Activated naive CD8-positive, alpha-beta T cell (primary cell): Measurements from ENCODE around the gene SLC35A1.
A peak's percentile ranks its signal among the peaks of the same experiment; 100 is the strongest.
"Not testable (repeated sequence)": the region's sequence is repeated elsewhere in the genome, so short reads cannot be mapped to it uniquely, and the experiment has no call there.

Source experiments
- H3K27ac Mint-ChIP-seq: one replicate; pipeline ENCODE4 v1.8.0; 2021; ENCODE audit warnings: mixed read lengths
- H3K27me3 Mint-ChIP-seq: one replicate; pipeline ENCODE4 v1.8.0; 2021; ENCODE audit warnings: mixed read lengths
- H3K36me3 Mint-ChIP-seq: one replicate; pipeline ENCODE4 v1.8.0; 2021; ENCODE audit warnings: mixed read lengths
- H3K4me1 Mint-ChIP-seq: one replicate; pipeline ENCODE4 v1.8.0; 2021; ENCODE audit warnings: low read depth, mixed read lengths
- H3K4me3 Mint-ChIP-seq: one replicate; pipeline ENCODE4 v1.8.0; 2021; ENCODE audit warnings: mild to moderate bottlenecking, mixed read lengths
- H3K9me3 Mint-ChIP-seq: one replicate; pipeline ENCODE4 v1.8.0; 2021; ENCODE audit warnings: low read depth, mixed read lengths

SLC35A1 gene

GRCh38 chr6:87472525-87473418 lies at the start of gene SLC35A1:
Gene SLC35A1, plus strand, starts transcription at chr6:87472974. Its CDS starts 30 bp downstream, at chr6:87473004.
- Mint-ChIP-seq H3K36me3 (peaks cover 4% of the 10 kb centered on the region), H3K9me3 (no peaks in the 10 kb centered on the region), H3K27me3 (peaks cover 7% of the 10 kb centered on the region)

GRCh38 chr6:87426789-87427188 lies 46.0 kb upstream of the SLC35A1 start:
- Mint-ChIP-seq H3K4me3 (no peak overlapping the region), H3K27ac (no peak overlapping the region), H3K36me3 (no peaks in the 10 kb centered on the region), H3K9me3 (no peaks in the 10 kb centered on the region), H3K4me1 (no peaks in the 10 kb centered on the region), H3K27me3 (peaks cover 1% of the 10 kb centered on the region)

More at GRCh38 chr6:87472525-87473418, at the start of gene SLC35A1:
- Mint-ChIP-seq H3K27ac (peak within 1 kb of the TSS; percentile 98), H3K4me3 (peak within 1 kb of the TSS; percentile 99), H3K4me1 (peaks cover 18% of the 10 kb centered on the region)

GRCh38 chr6:87430499-87430898 lies 42.3 kb upstream of the SLC35A1 start:
- Mint-ChIP-seq H3K27ac (no peak overlapping the region), H3K36me3 (no peaks in the 10 kb centered on the region), H3K4me3 (no peak overlapping the region), H3K9me3 (no peaks in the 10 kb centered on the region), H3K4me1 (no peaks in the 10 kb centered on the region), H3K27me3 (peaks cover 5% of the 10 kb centered on the region)

DNA sequence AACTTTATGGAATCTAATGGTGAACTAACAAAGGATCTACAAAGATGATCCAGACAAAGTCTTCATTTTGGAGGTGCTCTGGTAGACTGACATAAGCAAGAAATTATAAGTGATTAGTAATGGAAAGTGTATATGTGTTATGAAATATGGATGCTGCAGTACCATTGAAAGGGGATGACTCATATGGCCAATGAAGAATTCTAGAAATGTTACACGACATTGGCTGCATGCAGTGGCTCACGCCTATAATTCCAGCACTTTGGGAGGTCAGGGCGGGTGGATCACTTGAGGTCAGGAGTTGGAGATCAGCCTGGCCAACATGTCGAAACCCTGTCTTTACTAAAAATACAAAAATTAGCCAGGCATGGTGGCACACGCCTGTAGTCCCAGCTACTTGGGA lies 41.5 kb upstream of the SLC35A1 start:
- no peaks in the 10 kb centered on the region for H3K36me3 Mint-ChIP-seq
- H3K27ac Mint-ChIP-seq: no peak overlapping the region
- no peaks in the 10 kb centered on the region for H3K4me1 Mint-ChIP-seq
- H3K27me3 Mint-ChIP-seq: peaks cover 5% of the 10 kb centered on the region
- H3K4me3 Mint-ChIP-seq: no peak overlapping the region
- H3K9me3 Mint-ChIP-seq: no peaks in the 10 kb centered on the region

GRCh38 chr6:87436435-87436834 lies 36.3 kb upstream of the SLC35A1 start:
- Mint-ChIP-seq H3K36me3 (no peaks in the 10 kb centered on the region), H3K4me3 (no peak overlapping the region), H3K27me3 (peaks cover 6% of the 10 kb centered on the region), H3K4me1 (no peaks in the 10 kb centered on the region), H3K27ac (no peak overlapping the region), H3K9me3 (no peaks in the 10 kb centered on the region)

DNA sequence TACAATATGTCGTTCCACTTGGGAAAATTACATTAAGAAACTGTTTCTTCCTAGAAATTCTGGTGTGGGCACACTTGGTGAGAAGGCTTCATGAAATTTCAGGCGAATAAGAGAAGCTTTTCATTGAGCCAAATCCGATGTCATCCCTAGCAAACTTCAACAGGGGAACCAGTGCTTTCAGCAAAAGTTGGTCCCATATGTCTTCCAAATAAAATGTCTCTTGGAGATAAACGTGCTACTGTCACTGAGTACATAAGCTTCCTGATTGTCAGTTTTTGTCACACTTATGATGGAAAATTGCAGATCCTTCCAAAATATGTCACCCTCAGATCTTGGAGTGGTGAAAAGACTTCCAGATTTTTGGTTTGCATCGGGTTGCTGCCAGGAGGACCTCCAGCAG lies 31.1 kb upstream of the SLC35A1 start:
- H3K27ac Mint-ChIP-seq: no peak overlapping the region
- peaks cover 4% of the 10 kb centered on the region for H3K9me3 Mint-ChIP-seq
- peaks cover 20% of the 10 kb centered on the region for H3K27me3 Mint-ChIP-seq
- H3K36me3 Mint-ChIP-seq: peaks cover 3% of the 10 kb centered on the region
- H3K4me1 Mint-ChIP-seq: no peaks in the 10 kb centered on the region
- no peak overlapping the region for H3K4me3 Mint-ChIP-seq

DNA sequence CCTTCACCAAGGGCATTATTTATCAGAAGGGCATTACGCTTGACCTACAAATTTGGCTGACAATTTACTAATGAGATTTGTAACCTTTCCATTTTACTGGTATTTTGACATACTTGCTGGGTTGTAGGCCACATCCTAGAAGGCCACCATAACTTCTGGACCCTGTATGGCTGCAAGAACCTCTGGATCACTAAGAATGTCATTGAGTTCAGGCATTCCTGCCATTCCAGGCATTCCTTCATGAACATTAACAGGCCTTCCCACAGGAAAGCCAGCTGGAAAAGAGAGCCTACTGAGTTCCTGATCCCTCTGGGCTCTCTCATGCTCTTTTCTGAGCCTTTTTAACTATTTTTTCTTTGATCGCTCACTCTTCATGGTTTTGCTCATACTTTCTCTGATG lies 28.4 kb upstream of the SLC35A1 start:
- Mint-ChIP-seq H3K27me3 (peaks cover 31% of the 10 kb centered on the region), H3K4me1 (no peaks in the 10 kb centered on the region), H3K27ac (no peak overlapping the region), H3K36me3 (peaks cover 7% of the 10 kb centered on the region), H3K9me3 (peaks cover 7% of the 10 kb centered on the region), H3K4me3 (no peak overlapping the region)

DNA sequence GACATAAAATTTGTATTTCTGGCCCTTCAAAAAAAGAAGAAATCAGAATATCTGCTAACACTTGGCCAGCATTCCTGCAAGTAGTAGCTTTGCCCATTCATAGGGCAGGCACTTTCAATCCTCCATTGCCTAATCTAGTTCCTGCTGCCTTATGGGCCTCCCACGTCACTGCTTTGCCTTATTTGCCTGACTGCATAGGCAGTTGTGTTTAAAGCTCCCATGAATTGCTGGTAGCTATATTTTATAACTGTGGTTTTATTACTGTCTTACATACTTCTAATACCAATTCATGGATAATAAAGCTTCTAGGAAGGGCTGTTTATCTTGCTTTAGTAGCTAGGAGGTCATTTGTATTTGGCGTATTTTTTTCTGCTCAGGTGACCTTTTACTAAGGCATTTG lies 7.7 kb upstream of the SLC35A1 start:
- peaks cover 7% of the 10 kb centered on the region for H3K9me3 Mint-ChIP-seq
- no peaks in the 10 kb centered on the region for H3K4me1 Mint-ChIP-seq
- H3K4me3 Mint-ChIP-seq: no peak overlapping the region
- peaks cover 3% of the 10 kb centered on the region for H3K36me3 Mint-ChIP-seq
- H3K27ac Mint-ChIP-seq: no peak overlapping the region
- peaks cover 28% of the 10 kb centered on the region for H3K27me3 Mint-ChIP-seq

DNA sequence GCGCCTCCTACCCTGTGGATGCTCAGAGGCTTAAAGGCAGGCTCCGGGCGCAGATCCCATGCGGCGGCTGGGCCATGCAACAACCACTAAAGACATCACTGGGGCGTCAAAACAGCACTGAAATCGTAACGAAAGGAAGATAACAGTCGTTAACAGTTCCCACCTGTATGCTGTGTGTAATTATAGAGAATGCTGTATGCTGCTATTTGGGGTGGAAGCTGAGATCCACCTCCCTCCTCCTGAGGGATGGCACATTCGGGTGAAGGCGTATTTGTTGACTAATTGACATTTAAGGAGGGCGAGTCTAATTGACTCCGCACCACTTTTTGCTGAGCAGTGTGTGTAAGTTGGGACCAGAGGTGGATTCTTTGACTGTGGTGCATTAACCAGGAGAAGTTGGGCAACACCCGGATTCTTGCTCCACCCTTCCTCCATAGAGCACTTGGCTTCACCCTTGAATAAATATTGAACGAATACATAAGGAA lies 687 bp downstream of the SLC35A1 start:
- Mint-ChIP-seq H3K4me3 (peak overlapping the region; percentile 99), H3K4me1 (peaks cover 18% of the 10 kb centered on the region), H3K27me3 (peaks cover under 1% of the 10 kb centered on the region), H3K27ac (peak overlapping the region; percentile 98), H3K36me3 (peaks cover 8% of the 10 kb centered on the region), H3K9me3 (no peaks in the 10 kb centered on the region)

DNA sequence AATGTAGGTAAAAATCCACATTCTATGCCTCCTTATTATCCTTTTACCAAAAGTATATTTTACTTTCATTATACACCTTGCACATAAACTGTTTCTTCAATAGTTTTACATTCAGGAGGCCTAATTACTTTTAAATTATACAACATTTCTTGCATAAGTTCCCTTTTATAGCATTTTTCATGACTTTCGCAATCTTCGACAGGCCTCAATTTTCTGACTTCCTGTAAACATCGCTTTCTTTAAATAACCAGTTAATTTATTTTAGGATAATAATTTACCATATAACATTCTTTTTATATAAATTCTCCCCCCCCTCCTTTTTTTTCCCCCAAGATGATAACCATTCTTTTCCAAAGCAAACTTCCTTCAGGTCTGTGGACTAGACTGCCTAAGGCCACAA lies 9.2 kb downstream of the SLC35A1 start:
- H3K27ac Mint-ChIP-seq: no peak overlapping the region
- H3K4me1 Mint-ChIP-seq: no peaks in the 10 kb centered on the region
- H3K4me3 Mint-ChIP-seq: no peak overlapping the region
- peaks cover 21% of the 10 kb centered on the region for H3K36me3 Mint-ChIP-seq
- H3K27me3 Mint-ChIP-seq: no peaks in the 10 kb centered on the region
- no peaks in the 10 kb centered on the region for H3K9me3 Mint-ChIP-seq

GRCh38 chr6:87482366-87482765 lies 9.6 kb downstream of the SLC35A1 start:
- H3K9me3 Mint-ChIP-seq: no peaks in the 10 kb centered on the region
- no peaks in the 10 kb centered on the region for H3K4me1 Mint-ChIP-seq
- no peak overlapping the region for H3K27ac Mint-ChIP-seq
- H3K27me3 Mint-ChIP-seq: no peaks in the 10 kb centered on the region
- H3K36me3 Mint-ChIP-seq: peaks cover 21% of the 10 kb centered on the region
- no peak overlapping the region for H3K4me3 Mint-ChIP-seq

GRCh38 chr6:87483929-87484328 lies 11.2 kb downstream of the SLC35A1 start:
- H3K27me3 Mint-ChIP-seq: no peaks in the 10 kb centered on the region
- peaks cover 11% of the 10 kb centered on the region for H3K36me3 Mint-ChIP-seq
- H3K4me1 Mint-ChIP-seq: no peaks in the 10 kb centered on the region
- no peak overlapping the region for H3K4me3 Mint-ChIP-seq
- H3K27ac Mint-ChIP-seq: no peak overlapping the region
- H3K9me3 Mint-ChIP-seq: no peaks in the 10 kb centered on the region

- H3K27me3 Mint-ChIP-seq: no peaks in the 10 kb centered on the region
- H3K4me1 Mint-ChIP-seq: no peaks in the 10 kb centered on the region
- no peak overlapping the region for H3K27ac Mint-ChIP-seq
- no peaks in the 10 kb centered on the region for H3K9me3 Mint-ChIP-seq
- no peak overlapping the region for H3K4me3 Mint-ChIP-seq
- peaks cover 10% of the 10 kb centered on the region for H3K36me3 Mint-ChIP-seq
Observed at GRCh38 chr6:87484491-87484890, 11.7 kb downstream of the SLC35A1 start.

GRCh38 chr6:87487555-87487954 lies 14.8 kb downstream of the SLC35A1 start:
- no peak overlapping the region for H3K27ac Mint-ChIP-seq
- no peaks in the 10 kb centered on the region for H3K27me3 Mint-ChIP-seq
- H3K4me3 Mint-ChIP-seq: no peak overlapping the region
- peaks cover 8% of the 10 kb centered on the region for H3K36me3 Mint-ChIP-seq
- H3K9me3 Mint-ChIP-seq: no peaks in the 10 kb centered on the region
- H3K4me1 Mint-ChIP-seq: no peaks in the 10 kb centered on the region

DNA sequence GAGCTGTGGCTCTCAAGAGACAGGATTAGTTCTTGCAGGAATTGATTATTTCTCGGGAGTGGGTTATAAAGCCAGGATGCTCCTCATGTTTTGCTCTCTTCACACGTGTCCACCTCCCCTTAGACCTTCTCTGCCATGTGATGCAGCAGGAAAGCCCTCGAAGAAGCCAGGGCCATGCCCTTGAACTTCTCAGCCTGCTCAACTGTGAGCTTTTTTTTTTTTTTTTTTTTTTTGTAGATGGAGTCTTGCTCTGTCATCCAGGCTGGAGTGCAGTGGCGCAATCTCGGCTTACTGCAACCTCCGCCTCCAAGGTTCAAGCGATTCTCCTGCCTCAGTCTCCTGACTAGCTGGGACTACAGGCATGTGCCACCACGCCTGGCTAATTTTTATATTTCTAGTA lies 16.6 kb downstream of the SLC35A1 start:
- not testable (repeated sequence) for H3K9me3 Mint-ChIP-seq, H3K4me3 Mint-ChIP-seq, H3K27me3 Mint-ChIP-seq, H3K27ac Mint-ChIP-seq, H3K4me1 Mint-ChIP-seq
- H3K36me3 Mint-ChIP-seq: peaks cover 13% of the 10 kb centered on the region
